K562 (cell line): ENCODE data around the gene ITGAE.

Source experiments
- BHLHE40 ChIP-seq: IDR thresholded peaks from 2 replicates; pipeline ENCODE4 v1.6.1; 2011; ENCODE audit warnings: low read length, improper control_type of control experiment
- ESRRA ChIP-seq: fragments of 450-650 bp; IDR thresholded peaks from 2 replicates; pipeline ENCODE4 v1.6.1; 2014; ENCODE audit warnings: low read depth, mild to moderate bottlenecking, moderate library complexity, borderline replicate concordance
- HDAC8 ChIP-seq: fragments of 450-650 bp; IDR thresholded peaks from 2 replicates; pipeline ENCODE4 v1.6.1; 2016; ENCODE audit warnings: mild to moderate bottlenecking, missing genetic modification characterization, moderate library complexity, missing compliant biosample characterization
- PTBP1 ChIP-seq: fragments of 200-400 bp; formaldehyde crosslinking; IDR thresholded peaks from 2 replicates; pipeline ENCODE4 v1.6.1; 2017; ENCODE audit warnings: low read depth, low read length
- STAG1 ChIP-seq: sonication (generic); formaldehyde crosslinking; IDR thresholded peaks from 2 replicates; pipeline ENCODE4 v1.5.0; 2020; ENCODE audit warnings: missing genetic modification reagents, borderline replicate concordance
- TCFL5 ChIP-seq: fragments of 250-450 bp; sonication (Bioruptor Pico); conservative IDR thresholded peaks from 2 replicates; pipeline ENCODE4 v1.6.1; 2021; ENCODE audit warnings: mild to moderate bottlenecking, moderate library complexity, matching md5 sums
- ZNF184 ChIP-seq: sonication (generic); formaldehyde crosslinking; IDR thresholded peaks from 2 replicates; pipeline ENCODE4 v1.5.0; 2020; ENCODE audit warnings: missing genetic modification reagents
- TF ChIP-seq, protein P1 (sequence below): sonication (generic); formaldehyde crosslinking; IDR thresholded peaks from 2 replicates; pipeline ENCODE4 v1.8.1; 2022; ENCODE audit warnings: missing genetic modification reagents
- TF ChIP-seq, protein P2 (sequence below), 2 experiments: fragments of 450-650 bp; formaldehyde crosslinking in 1 of 2; IDR thresholded peaks; 2 replicates each; pipeline versions ENCODE4 v1.4.0 to v1.6.1; 2014 to 2020; ENCODE audit warnings: mild to moderate bottlenecking in 2 of 2, borderline replicate concordance in 1 of 2, low read depth in 1 of 2
- TF ChIP-seq, protein P3 (sequence below): fragments of 450-650 bp; IDR thresholded peaks from one replicate; pipeline ENCODE4 v1.6.1; 2018; ENCODE audit warnings: mild to moderate bottlenecking, moderate library complexity; ENCODE audit not compliant: partially characterized antibody
- TF ChIP-seq, protein P4 (sequence below), 3 experiments: IDR thresholded peaks in 2 of 3; conservative IDR thresholded peaks in 1 of 3; 2 replicates each; pipeline ENCODE4 v1.5.1; 2011 to 2012; ENCODE audit warnings: low read length in 3 of 3, mild to moderate bottlenecking in 3 of 3, control low read depth in 2 of 3, improper control_type of control experiment in 1 of 3, inconsistent platforms in 1 of 3, low read depth in 1 of 3, mixed read lengths in 1 of 3, moderate library complexity in 1 of 3; ENCODE audit not compliant: insufficient read depth in 2 of 3
- TF ChIP-seq, protein P5 (sequence below), 2 experiments: fragments of 200-800 bp in 1 of 2; sonication (Bioruptor generic) in 1 of 2; sonication (generic) in 1 of 2; formaldehyde crosslinking in 1 of 2; IDR thresholded peaks in 1 of 2; conservative IDR thresholded peaks in 1 of 2; 2 replicates each; pipeline versions ENCODE4 v1.5.0 to v1.6.1; 2016 to 2020; ENCODE audit warnings: missing compliant biosample characterization in 1 of 2, missing genetic modification characterization in 1 of 2, missing genetic modification reagents in 1 of 2
- TF ChIP-seq, protein P6 (sequence below): sonication (generic); formaldehyde crosslinking; IDR thresholded peaks from 2 replicates; pipeline ENCODE4 v1.5.0; 2020; ENCODE audit warnings: missing genetic modification reagents

DNA sequence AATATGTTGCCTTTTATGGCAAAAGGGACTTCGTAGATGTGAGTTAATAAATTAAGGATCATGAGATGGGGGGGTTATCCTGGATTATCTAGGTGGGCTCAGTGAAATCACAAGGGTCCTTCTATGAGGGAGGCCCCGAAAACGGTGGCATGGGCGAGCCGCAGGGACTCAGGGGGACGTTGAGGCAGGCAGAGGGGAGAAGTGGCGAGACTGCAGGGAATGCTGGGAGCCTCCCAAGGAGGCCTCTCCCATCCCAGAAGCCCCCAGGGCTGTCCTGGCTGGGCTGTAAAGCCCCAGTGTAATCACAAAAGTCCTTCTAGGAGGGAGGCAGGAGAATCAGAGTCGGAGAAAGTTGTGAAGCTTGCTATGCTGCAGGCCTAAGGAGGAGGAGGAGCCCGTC is 35.0 kb downstream of the ITGAE start:
- TF ChIP-seq, protein P1, sequence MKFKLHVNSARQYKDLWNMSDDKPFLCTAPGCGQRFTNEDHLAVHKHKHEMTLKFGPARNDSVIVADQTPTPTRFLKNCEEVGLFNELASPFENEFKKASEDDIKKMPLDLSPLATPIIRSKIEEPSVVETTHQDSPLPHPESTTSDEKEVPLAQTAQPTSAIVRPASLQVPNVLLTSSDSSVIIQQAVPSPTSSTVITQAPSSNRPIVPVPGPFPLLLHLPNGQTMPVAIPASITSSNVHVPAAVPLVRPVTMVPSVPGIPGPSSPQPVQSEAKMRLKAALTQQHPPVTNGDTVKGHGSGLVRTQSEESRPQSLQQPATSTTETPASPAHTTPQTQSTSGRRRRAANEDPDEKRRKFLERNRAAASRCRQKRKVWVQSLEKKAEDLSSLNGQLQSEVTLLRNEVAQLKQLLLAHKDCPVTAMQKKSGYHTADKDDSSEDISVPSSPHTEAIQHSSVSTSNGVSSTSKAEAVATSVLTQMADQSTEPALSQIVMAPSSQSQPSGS (CRISPR knock-in tag) = no peak
- TF ChIP-seq ESRRA = no peak
- no peak for TF ChIP-seq PTBP1
- no peak for TF ChIP-seq ZNF184 (CRISPR knock-in tag)
- no peak for TF ChIP-seq HDAC8
- TF ChIP-seq, protein P2, sequence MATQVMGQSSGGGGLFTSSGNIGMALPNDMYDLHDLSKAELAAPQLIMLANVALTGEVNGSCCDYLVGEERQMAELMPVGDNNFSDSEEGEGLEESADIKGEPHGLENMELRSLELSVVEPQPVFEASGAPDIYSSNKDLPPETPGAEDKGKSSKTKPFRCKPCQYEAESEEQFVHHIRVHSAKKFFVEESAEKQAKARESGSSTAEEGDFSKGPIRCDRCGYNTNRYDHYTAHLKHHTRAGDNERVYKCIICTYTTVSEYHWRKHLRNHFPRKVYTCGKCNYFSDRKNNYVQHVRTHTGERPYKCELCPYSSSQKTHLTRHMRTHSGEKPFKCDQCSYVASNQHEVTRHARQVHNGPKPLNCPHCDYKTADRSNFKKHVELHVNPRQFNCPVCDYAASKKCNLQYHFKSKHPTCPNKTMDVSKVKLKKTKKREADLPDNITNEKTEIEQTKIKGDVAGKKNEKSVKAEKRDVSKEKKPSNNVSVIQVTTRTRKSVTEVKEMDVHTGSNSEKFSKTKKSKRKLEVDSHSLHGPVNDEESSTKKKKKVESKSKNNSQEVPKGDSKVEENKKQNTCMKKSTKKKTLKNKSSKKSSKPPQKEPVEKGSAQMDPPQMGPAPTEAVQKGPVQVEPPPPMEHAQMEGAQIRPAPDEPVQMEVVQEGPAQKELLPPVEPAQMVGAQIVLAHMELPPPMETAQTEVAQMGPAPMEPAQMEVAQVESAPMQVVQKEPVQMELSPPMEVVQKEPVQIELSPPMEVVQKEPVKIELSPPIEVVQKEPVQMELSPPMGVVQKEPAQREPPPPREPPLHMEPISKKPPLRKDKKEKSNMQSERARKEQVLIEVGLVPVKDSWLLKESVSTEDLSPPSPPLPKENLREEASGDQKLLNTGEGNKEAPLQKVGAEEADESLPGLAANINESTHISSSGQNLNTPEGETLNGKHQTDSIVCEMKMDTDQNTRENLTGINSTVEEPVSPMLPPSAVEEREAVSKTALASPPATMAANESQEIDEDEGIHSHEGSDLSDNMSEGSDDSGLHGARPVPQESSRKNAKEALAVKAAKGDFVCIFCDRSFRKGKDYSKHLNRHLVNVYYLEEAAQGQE (IDR thresholded peaks at IDR 0.05; ENCODE audit: borderline replicate concordance) = no peak
- TF ChIP-seq, protein P2 (CRISPR knock-in tag; IDR thresholded peaks at IDR 0.05; ENCODE audit: low read depth) = no peak
- TF ChIP-seq, protein P3, sequence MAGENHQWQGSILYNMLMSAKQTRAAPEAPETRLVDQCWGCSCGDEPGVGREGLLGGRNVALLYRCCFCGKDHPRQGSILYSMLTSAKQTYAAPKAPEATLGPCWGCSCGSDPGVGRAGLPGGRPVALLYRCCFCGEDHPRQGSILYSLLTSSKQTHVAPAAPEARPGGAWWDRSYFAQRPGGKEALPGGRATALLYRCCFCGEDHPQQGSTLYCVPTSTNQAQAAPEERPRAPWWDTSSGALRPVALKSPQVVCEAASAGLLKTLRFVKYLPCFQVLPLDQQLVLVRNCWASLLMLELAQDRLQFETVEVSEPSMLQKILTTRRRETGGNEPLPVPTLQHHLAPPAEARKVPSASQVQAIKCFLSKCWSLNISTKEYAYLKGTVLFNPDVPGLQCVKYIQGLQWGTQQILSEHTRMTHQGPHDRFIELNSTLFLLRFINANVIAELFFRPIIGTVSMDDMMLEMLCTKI = no peak
- no peak for TF ChIP-seq TCFL5 (CRISPR knock-in tag)
- TF ChIP-seq BHLHE40 = no peak
- TF ChIP-seq, protein P4, sequence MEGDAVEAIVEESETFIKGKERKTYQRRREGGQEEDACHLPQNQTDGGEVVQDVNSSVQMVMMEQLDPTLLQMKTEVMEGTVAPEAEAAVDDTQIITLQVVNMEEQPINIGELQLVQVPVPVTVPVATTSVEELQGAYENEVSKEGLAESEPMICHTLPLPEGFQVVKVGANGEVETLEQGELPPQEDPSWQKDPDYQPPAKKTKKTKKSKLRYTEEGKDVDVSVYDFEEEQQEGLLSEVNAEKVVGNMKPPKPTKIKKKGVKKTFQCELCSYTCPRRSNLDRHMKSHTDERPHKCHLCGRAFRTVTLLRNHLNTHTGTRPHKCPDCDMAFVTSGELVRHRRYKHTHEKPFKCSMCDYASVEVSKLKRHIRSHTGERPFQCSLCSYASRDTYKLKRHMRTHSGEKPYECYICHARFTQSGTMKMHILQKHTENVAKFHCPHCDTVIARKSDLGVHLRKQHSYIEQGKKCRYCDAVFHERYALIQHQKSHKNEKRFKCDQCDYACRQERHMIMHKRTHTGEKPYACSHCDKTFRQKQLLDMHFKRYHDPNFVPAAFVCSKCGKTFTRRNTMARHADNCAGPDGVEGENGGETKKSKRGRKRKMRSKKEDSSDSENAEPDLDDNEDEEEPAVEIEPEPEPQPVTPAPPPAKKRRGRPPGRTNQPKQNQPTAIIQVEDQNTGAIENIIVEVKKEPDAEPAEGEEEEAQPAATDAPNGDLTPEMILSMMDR (IDR thresholded peaks at IDR 0.05 in 2 of 3, conservative IDR thresholded peaks at IDR 0.05 in 1 of 3; ENCODE audit: insufficient read depth in 2 of 3, low read depth in 1 of 3, low read length in 3 of 3) = no peak
- no peak for TF ChIP-seq STAG1 (CRISPR knock-in tag)
- TF ChIP-seq, protein P5, sequence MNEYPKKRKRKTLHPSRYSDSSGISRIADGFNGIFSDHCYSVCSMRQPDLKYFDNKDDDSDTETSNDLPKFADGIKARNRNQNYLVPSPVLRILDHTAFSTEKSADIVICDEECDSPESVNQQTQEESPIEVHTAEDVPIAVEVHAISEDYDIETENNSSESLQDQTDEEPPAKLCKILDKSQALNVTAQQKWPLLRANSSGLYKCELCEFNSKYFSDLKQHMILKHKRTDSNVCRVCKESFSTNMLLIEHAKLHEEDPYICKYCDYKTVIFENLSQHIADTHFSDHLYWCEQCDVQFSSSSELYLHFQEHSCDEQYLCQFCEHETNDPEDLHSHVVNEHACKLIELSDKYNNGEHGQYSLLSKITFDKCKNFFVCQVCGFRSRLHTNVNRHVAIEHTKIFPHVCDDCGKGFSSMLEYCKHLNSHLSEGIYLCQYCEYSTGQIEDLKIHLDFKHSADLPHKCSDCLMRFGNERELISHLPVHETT (CRISPR knock-in tag; conservative IDR thresholded peaks at IDR 0.05 in 1 of 2, IDR thresholded peaks at IDR 0.05 in 1 of 2) = no peak
- TF ChIP-seq, protein P6, sequence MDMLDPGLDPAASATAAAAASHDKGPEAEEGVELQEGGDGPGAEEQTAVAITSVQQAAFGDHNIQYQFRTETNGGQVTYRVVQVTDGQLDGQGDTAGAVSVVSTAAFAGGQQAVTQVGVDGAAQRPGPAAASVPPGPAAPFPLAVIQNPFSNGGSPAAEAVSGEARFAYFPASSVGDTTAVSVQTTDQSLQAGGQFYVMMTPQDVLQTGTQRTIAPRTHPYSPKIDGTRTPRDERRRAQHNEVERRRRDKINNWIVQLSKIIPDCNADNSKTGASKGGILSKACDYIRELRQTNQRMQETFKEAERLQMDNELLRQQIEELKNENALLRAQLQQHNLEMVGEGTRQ (CRISPR knock-in tag) = no peak
